Measurements from ENCODE around the gene DHRS4.

DHRS4 gene

GRCh38 chr14:23922545-23922944 lies 31.0 kb upstream of the DHRS4 start:
- no peak for TF ChIP-seq CTCF (IDR thresholded peaks at IDR 0.05; ENCODE audit: control insufficient read depth, insufficient read depth, low read depth, low read length, missing control alignments)
- no peak for DNase-seq (ENCODE audit: low read depth)
- H3K4me3 ChIP-seq (ENCODE audit: control insufficient read depth, low read depth, low read length): no peak overlapping the region

GRCh38 chr14:23925523-23926075 lies 28.0 kb upstream of the DHRS4 start:
- no peak for DNase-seq (ENCODE audit: low read depth)
- TF ChIP-seq CTCF (IDR thresholded peaks at IDR 0.05; ENCODE audit: control insufficient read depth, insufficient read depth, low read depth, low read length, missing control alignments): no peak
- H3K4me3 ChIP-seq (ENCODE audit: control insufficient read depth, low read depth, low read length): no peak overlapping the region

GRCh38 chr14:23926543-23926942 lies 27.0 kb upstream of the DHRS4 start:
- TF ChIP-seq CTCF (IDR thresholded peaks at IDR 0.05; ENCODE audit: control insufficient read depth, insufficient read depth, low read depth, low read length, missing control alignments): no peak
- no peak for DNase-seq (ENCODE audit: low read depth)

GRCh38 chr14:23929136-23929535 lies 24.4 kb upstream of the DHRS4 start:
- no peak for DNase-seq (ENCODE audit: low read depth)
- TF ChIP-seq CTCF (IDR thresholded peaks at IDR 0.05; ENCODE audit: control insufficient read depth, insufficient read depth, low read depth, low read length, missing control alignments): no peak
- H3K4me3 ChIP-seq (ENCODE audit: control insufficient read depth, low read depth, low read length): no peak overlapping the region

More at GRCh38 chr14:23926543-23926942, 27.0 kb upstream of the DHRS4 start:
- H3K4me3 ChIP-seq (ENCODE audit: control insufficient read depth, low read depth, low read length): no peak overlapping the region

- peak; percentile 96 for TF ChIP-seq CTCF (IDR thresholded peaks at IDR 0.05; ENCODE audit: control insufficient read depth, insufficient read depth, low read depth, low read length, missing control alignments)
- H3K4me3 ChIP-seq (ENCODE audit: control insufficient read depth, low read depth, low read length): no peak overlapping the region
- peak; percentile 14 for DNase-seq (ENCODE audit: low read depth)
Measured at GRCh38 chr14:23929822-23930294, 23.7 kb upstream of the DHRS4 start.

GRCh38 chr14:23930742-23931141 lies 22.8 kb upstream of the DHRS4 start:
- peak; percentile 37 for DNase-seq (ENCODE audit: low read depth)
- no peak overlapping the region for H3K4me3 ChIP-seq (ENCODE audit: control insufficient read depth, low read depth, low read length)
- peak; percentile 19 for TF ChIP-seq CTCF (IDR thresholded peaks at IDR 0.05; ENCODE audit: control insufficient read depth, insufficient read depth, low read depth, low read length, missing control alignments)

Data from AG09309 (cell line).